Stimulated activated CD4-positive, alpha-beta T cell treated with anti-CD3 and anti-CD28 coated beads, TNF-alpha, amount 100 ng/mL, for 48 hours (primary cell): ENCODE measurements around the gene CCNT1.

Experiments used
- DNase-seq, 3 donors: peaks; one replicate each; pipeline ENCODE4 v3.0.0-alpha.2; 2020; ENCODE audit warnings: low read depth in 3 of 3

CCNT1 gene

DNA sequence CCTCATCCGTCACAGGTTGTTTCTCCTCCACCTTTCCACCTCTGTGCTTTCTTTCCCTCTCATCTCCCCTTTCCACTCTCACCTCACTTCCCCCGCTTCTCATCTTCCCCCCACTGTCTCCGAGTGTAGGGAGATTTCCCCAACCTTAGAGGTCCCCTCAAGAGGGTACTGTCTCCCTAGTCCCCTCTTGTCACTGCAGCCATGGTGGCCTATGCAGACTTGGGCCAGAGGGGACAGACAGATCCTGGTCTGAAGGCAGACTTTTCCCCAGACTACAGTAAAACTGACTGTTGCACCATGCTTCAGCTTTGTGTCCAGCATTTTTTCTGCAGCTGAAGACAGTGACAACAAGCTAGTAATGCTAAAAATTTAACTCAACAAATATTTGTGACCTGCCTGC lies 75.7 kb downstream of the CCNT1 start:
- no peak for DNase-seq

DNA sequence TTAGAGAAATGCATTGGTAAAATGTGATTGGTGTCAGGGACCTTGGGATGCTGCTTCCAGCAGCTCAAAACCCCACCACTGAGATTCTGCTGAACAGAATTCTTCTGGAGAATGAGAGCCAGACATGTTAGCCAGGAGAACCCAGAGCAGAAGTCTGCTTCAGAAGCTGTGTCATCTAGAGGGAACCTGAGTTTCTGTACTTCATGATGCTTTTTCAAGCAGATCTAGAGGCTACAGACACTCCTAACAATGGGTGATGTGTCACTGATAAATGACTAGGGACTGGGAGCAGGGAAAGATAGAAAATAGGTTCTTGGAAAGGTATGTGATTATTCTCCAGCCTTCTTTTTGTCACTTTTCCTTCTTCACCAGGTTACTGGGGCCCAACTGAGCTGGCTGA lies 76.1 kb downstream of the CCNT1 start:
- DNase-seq = no peak
